Osteocyte (in vitro differentiated cells): ENCODE measurements around the gene KRT6B. TPM values are rescaled to one million over a fixed set of nuclear protein-coding genes. Genes with fewer than 3 reads are reported as not detected.

Experiments used
- DNase-seq: peaks from one replicate; pipeline ENCODE4 v3.0.0; 2021; ENCODE audit warnings: mixed read lengths; ENCODE audit not compliant: unreplicated experiment; ENCODE audit errors: extremely low spot score
- H3K27ac Mint-ChIP-seq: one replicate; pipeline ENCODE4 v1.8.0; 2021; ENCODE audit warnings: mild to moderate bottlenecking, mixed read lengths; ENCODE audit not compliant: unreplicated experiment
- H3K27me3 Mint-ChIP-seq: one replicate; pipeline ENCODE4 v1.8.0; 2021; ENCODE audit warnings: mixed read lengths; ENCODE audit not compliant: unreplicated experiment
- H3K36me3 Mint-ChIP-seq: one replicate; pipeline ENCODE4 v1.8.0; 2021; ENCODE audit warnings: mixed read lengths; ENCODE audit not compliant: unreplicated experiment
- H3K4me1 Mint-ChIP-seq: one replicate; pipeline ENCODE4 v1.8.0; 2021; ENCODE audit warnings: mixed read lengths; ENCODE audit not compliant: unreplicated experiment
- H3K4me3 Mint-ChIP-seq: one replicate; pipeline ENCODE4 v1.8.0; 2021; ENCODE audit warnings: mild to moderate bottlenecking, moderate library complexity, mixed read lengths; ENCODE audit not compliant: unreplicated experiment
- H3K9me3 Mint-ChIP-seq: one replicate; pipeline ENCODE4 v1.8.0; 2021; ENCODE audit warnings: mixed read lengths; ENCODE audit not compliant: unreplicated experiment
- CTCF ChIP-seq: fragments of 200-600 bp; sonication (generic); IDR thresholded peaks from 2 replicates; pipeline ENCODE4 v1.5.0; 2021; ENCODE audit warnings: antibody characterized with exemption, mild to moderate bottlenecking, moderate library complexity
- total RNA-seq: library from RNA; stranded (reverse); gene quantifications from 2 replicates; pipeline ENCODE4 v1.2.1, GENCODE V29; 2021

Gene KRT6B
- total RNA-seq, 1 donor from 2014 or later, result not detected

DNA sequence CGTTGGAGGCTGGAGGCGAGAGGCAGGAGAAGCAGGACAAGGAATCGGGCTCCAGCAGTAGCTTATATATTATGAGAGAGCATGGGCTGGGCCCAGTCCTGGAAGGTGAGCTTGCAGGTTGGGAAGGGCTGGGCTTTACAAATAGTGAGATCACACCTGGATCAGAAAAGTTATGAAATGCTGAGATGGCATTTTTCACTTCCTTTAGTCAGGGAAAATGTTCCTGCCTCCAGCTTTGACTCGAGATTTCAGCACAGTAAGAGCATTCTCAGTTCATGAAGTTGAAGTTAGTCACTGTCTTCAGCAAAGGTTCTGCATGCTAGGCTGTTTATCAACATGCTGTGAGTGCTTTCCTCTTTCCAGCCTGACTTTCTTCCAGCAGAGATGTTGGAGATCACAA, 21.8 kb upstream of the KRT6B start, which contains the start of gene KRT6C:
KRT6C (minus strand) TSS at position 38 of the 400 bp plus-strand sequence. CDS start 68 bp downstream, outside the sequence.
- Mint-ChIP-seq H3K9me3 (no peaks in the 10 kb centered on the region), H3K36me3 (no peaks in the 10 kb centered on the region), H3K4me3 (no peak within 1 kb of the TSS), H3K27ac (no peak within 1 kb of the TSS), H3K4me1 (no peaks in the 10 kb centered on the region), H3K27me3 (peaks cover 61% of the 10 kb centered on the region)
- TF ChIP-seq CTCF, result no peak
- no peak for DNase-seq

DNA sequence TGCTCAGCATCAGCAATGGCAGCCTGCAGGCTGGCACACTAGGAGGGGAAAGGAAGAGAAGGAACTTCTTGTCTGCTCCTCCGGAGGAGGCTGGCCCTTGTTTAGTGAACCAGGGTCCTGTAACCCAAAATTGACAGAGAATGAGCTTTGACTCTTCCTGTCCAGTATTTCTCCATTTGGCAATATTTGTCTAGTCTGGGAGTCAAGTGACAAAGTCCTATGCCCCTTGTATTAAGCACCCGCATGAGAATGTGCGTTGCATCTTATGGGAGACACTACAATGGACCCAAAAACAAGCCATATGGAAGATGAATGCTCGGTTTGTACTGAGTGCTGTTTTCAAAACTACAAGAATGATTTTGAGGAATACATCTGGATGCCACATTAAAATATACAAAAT, 17.9 kb upstream of the KRT6B start:
- DNase-seq, result no peak
- H3K9me3 Mint-ChIP-seq, result no peaks in the 10 kb centered on the region
- TF ChIP-seq CTCF, result no peak
- H3K27me3 Mint-ChIP-seq, result peaks cover 70% of the 10 kb centered on the region
- no peak overlapping the region for H3K27ac Mint-ChIP-seq
- H3K36me3 Mint-ChIP-seq, result no peaks in the 10 kb centered on the region
- no peak overlapping the region for H3K4me3 Mint-ChIP-seq
- no peaks in the 10 kb centered on the region for H3K4me1 Mint-ChIP-seq

DNA sequence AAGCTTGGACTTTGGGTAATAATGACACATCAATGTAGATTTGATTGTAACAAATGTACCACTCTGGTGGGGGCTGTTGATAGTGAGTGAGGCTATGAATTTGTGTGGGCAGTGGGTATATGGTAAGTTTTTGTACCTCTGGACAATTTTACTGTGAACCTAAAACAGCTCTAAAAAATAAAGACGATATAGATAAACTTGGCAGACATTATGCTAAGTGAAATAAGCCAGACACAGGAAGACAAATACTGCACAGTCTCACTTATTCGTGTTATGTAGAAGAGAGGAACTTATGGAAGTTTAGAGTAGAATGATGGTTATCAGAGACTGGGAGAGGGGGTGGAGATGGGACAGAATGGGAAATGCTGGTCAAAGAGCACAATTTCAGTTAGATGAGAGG, 13.0 kb upstream of the KRT6B start:
- Mint-ChIP-seq H3K4me3 (no peak overlapping the region), H3K27ac (no peak overlapping the region), H3K27me3 (peaks cover 77% of the 10 kb centered on the region), H3K36me3 (no peaks in the 10 kb centered on the region), H3K4me1 (no peaks in the 10 kb centered on the region), H3K9me3 (no peaks in the 10 kb centered on the region)
- no peak for DNase-seq
- no peak for TF ChIP-seq CTCF

DNA sequence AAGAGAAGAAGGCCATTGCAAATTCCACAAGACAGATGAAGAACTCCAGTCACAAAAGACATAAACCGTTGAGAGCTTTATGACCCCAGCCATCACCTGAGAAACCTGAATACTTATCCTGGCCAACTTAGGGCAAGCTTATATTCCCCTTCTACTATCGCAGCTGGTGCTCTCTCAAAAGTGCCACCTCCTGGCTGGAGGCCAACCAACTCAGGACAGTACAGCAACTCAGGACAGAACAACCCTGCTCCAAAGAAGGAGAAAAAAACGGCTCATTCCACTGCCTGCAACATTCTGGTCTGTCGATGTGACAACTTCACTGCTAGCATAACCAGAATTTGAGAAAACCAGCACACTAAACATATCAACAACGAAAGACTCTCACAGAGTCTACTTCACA, 9.7 kb upstream of the KRT6B start:
- DNase-seq, result no peak
- Mint-ChIP-seq H3K27ac (no peak overlapping the region), H3K9me3 (no peaks in the 10 kb centered on the region), H3K4me3 (no peak overlapping the region), H3K36me3 (no peaks in the 10 kb centered on the region), H3K27me3 (peaks cover 80% of the 10 kb centered on the region), H3K4me1 (no peaks in the 10 kb centered on the region)
- TF ChIP-seq CTCF, result no peak

- DNase-seq, result no peak
- Mint-ChIP-seq H3K27me3 (peaks cover 82% of the 10 kb centered on the region), H3K9me3 (no peaks in the 10 kb centered on the region), H3K4me1 (no peaks in the 10 kb centered on the region), H3K27ac (no peak overlapping the region), H3K36me3 (no peaks in the 10 kb centered on the region), H3K4me3 (no peak overlapping the region)
- TF ChIP-seq CTCF, result no peak
Observed at GRCh38 chr12:52458861-52459260, 6.9 kb upstream of the KRT6B start.
